ENCODE data around the gene PLCH1.

The PLCH1 gene

GRCh38 chr3:155605571-155605970 is 139.3 kb downstream of the PLCH1 start:
- DNase-seq (ENCODE audit: low read depth) = no peak

GRCh38 chr3:155604967-155605366 is 139.9 kb downstream of the PLCH1 start:
- DNase-seq (ENCODE audit: low read depth) = no peak

- DNase-seq (ENCODE audit: low read depth) = no peak
These were observed 140.7 kb downstream of the PLCH1 start for GRCh38 chr3:155604126-155604525.

GRCh38 chr3:155603302-155603701 is 141.6 kb downstream of the PLCH1 start:
- DNase-seq (ENCODE audit: low read depth) = no peak

- no peak for DNase-seq (ENCODE audit: low read depth)
These were observed 142.6 kb downstream of the PLCH1 start for GRCh38 chr3:155602307-155602706.

- no peak for DNase-seq (ENCODE audit: low read depth)
These were observed 146.2 kb downstream of the PLCH1 start for GRCh38 chr3:155598671-155599070.

GRCh38 chr3:155596615-155597014 is 148.3 kb downstream of the PLCH1 start:
- no peak for DNase-seq (ENCODE audit: low read depth)

- DNase-seq (ENCODE audit: low read depth) = no peak
These were observed 149.5 kb downstream of the PLCH1 start for GRCh38 chr3:155595371-155595770.

- no peak for DNase-seq (ENCODE audit: low read depth)
These were observed 150.2 kb downstream of the PLCH1 start for GRCh38 chr3:155594526-155595187.

GRCh38 chr3:155587581-155587980 is 157.3 kb downstream of the PLCH1 start:
- DNase-seq (ENCODE audit: low read depth) = no peak

GRCh38 chr3:155585384-155585783 is 159.5 kb downstream of the PLCH1 start:
- no peak for DNase-seq (ENCODE audit: low read depth)

- DNase-seq (ENCODE audit: low read depth) = no peak
These were observed 163.3 kb downstream of the PLCH1 start for GRCh38 chr3:155581579-155581978.

GRCh38 chr3:155572085-155572484 is 172.8 kb downstream of the PLCH1 start:
- no peak for DNase-seq (ENCODE audit: low read depth)

GRCh38 chr3:155568295-155568694 is 176.6 kb downstream of the PLCH1 start:
- no peak for DNase-seq (ENCODE audit: low read depth)

- DNase-seq (ENCODE audit: low read depth) = no peak
These were observed 184.3 kb downstream of the PLCH1 start for GRCh38 chr3:155560594-155560993.

- DNase-seq (ENCODE audit: low read depth) = no peak
These were observed 184.7 kb downstream of the PLCH1 start for GRCh38 chr3:155560135-155560534.

- no peak for DNase-seq (ENCODE audit: low read depth)
These were observed 188.3 kb downstream of the PLCH1 start for GRCh38 chr3:155556531-155556930.

- no peak for DNase-seq (ENCODE audit: low read depth)
These were observed 189.3 kb downstream of the PLCH1 start for GRCh38 chr3:155555479-155556060.

- no peak for DNase-seq (ENCODE audit: low read depth)
These were observed 190.0 kb downstream of the PLCH1 start for GRCh38 chr3:155554777-155555451.

GRCh38 chr3:155553780-155554179 is 191.1 kb downstream of the PLCH1 start:
- DNase-seq (ENCODE audit: low read depth) = no peak

- no peak for DNase-seq (ENCODE audit: low read depth)
These were observed 191.5 kb downstream of the PLCH1 start for GRCh38 chr3:155553326-155553725.

- DNase-seq (ENCODE audit: low read depth) = no peak
These were observed 194.5 kb downstream of the PLCH1 start for GRCh38 chr3:155550391-155550790.

GRCh38 chr3:155549087-155549486 is 195.8 kb downstream of the PLCH1 start:
- DNase-seq (ENCODE audit: low read depth) = no peak

- no peak for DNase-seq (ENCODE audit: low read depth)
These were observed 196.7 kb downstream of the PLCH1 start for GRCh38 chr3:155548195-155548594.
